H1 (cell line): ENCODE results near the gene SNAP47. TPM values are rescaled to one million over a fixed set of nuclear protein-coding genes. Genes with fewer than 3 reads are reported as not detected.

Experiments
- BRCA1 ChIP-seq: IDR thresholded peaks from 2 replicates; pipeline ENCODE4 v1.6.1; 2012; ENCODE audit warnings: low read depth, low read length, improper control_type of control experiment
- CBX8 ChIP-seq: fragments of 300-800, 300-1000 bp; sonication (generic); IDR thresholded peaks from 2 replicates; pipeline ENCODE4 v1.7.1; 2016; ENCODE audit warnings: low read depth, low read length, borderline replicate concordance
- CHD7 ChIP-seq: fragments of 300-600 bp; sonication (generic); IDR thresholded peaks from 2 replicates; pipeline ENCODE4 v1.7.1; 2012; ENCODE audit warnings: low read length, moderate library complexity, mild to moderate bottlenecking, inconsistent platforms; ENCODE audit not compliant: insufficient replicate concordance
- EGR1 ChIP-seq: IDR thresholded peaks from 2 replicates; pipeline ENCODE4 v1.6.1; 2011; ENCODE audit warnings: low read depth, low read length, borderline replicate concordance
- KDM1A ChIP-seq: fragments of 200-600, 300-600 bp; sonication (generic); IDR thresholded peaks from 2 replicates; pipeline ENCODE4 v1.7.1; 2016; ENCODE audit warnings: mild to moderate bottlenecking, low read length, borderline replicate concordance
- KDM4A ChIP-seq: IDR thresholded peaks from one replicate; pipeline ENCODE4 v1.7.1; 2012; ENCODE audit warnings: low read depth, mild to moderate bottlenecking, moderate library complexity, low read length, inconsistent platforms; ENCODE audit not compliant: severe bottlenecking
- KDM5A ChIP-seq: fragments of 200-600 bp; IDR thresholded peaks from 2 replicates; pipeline ENCODE4 v1.7.1; 2012; ENCODE audit warnings: mild to moderate bottlenecking, low read length, inconsistent platforms, mixed read lengths
- NRF1 ChIP-seq: IDR thresholded peaks from 2 replicates; pipeline ENCODE4 v1.6.1; 2011; ENCODE audit warnings: mild to moderate bottlenecking, low read depth, low read length, improper control_type of control experiment
- POLR2A ChIP-seq, 2 experiments: IDR thresholded peaks; 1 replicate in 1 of 2; 2 replicates in 1 of 2; pipeline ENCODE4 v1.6.1; 2011; ENCODE audit warnings: low read depth in 2 of 2, low read length in 2 of 2, mild to moderate bottlenecking in 2 of 2; ENCODE audit errors: control extremely low read depth in 1 of 2
- RNF2 ChIP-seq: fragments of 200-900, 300-1000 bp; sonication (generic); IDR thresholded peaks from 2 replicates; pipeline ENCODE4 v1.7.1; 2016; ENCODE audit warnings: borderline replicate concordance, low read depth, mild to moderate bottlenecking, antibody characterized with exemption, low read length; ENCODE audit not compliant: poor library complexity, severe bottlenecking; ENCODE audit errors: missing control alignments
- SAP30 ChIP-seq: fragments of 300-600 bp; sonication (generic); IDR thresholded peaks from 2 replicates; pipeline ENCODE4 v1.7.1; 2012; ENCODE audit warnings: low read length, moderate library complexity, mild to moderate bottlenecking, inconsistent platforms; ENCODE audit not compliant: insufficient read depth, insufficient replicate concordance
- TBP ChIP-seq: IDR thresholded peaks from 2 replicates; pipeline ENCODE4 v1.6.1; 2011; ENCODE audit warnings: low read depth, low read length, improper control_type of control experiment
- polyA plus RNA-seq, 7 experiments: library from polyadenylated mRNA; depleted of rRNA in 3 of 7; stranded (reverse) in 5 of 7; unstranded in 2 of 7; fragments of >200 nt in 5 of 7; fragments of 200-250 nt in 2 of 7; gene quantifications; 1 replicate in 5 of 7; 2 replicates in 1 of 7; 4 replicates in 1 of 7; pipeline versions ENCODE4 v1.2.1 to v1.2.3, GENCODE V29; 2011 to 2013; ENCODE audit warnings: missing spikeins in 2 of 7, mixed read lengths in 2 of 7
- total RNA-seq: library from RNA; stranded (reverse); fragmentation: NEBNext Ultra II Directional; extraction: Animal tissue kit (Norgen Biotek cat#: 25700); gene quantifications from 2 replicates; pipeline ENCODE4 v1.2.1, GENCODE V29; 2021

Gene SNAP47
- total and polyA plus RNA-seq, 2 of the 8 experiments (the other 6 are each of a cell fraction or from before 2014, with no cell fraction given), result 37.6 to 42.2 TPM

- TF ChIP-seq CHD7, result no peak
- no peak for TF ChIP-seq SAP30
- TF ChIP-seq CBX8, result no peak
- no peak for TF ChIP-seq KDM5A
- TF ChIP-seq RNF2, result no peak
- no peak for TF ChIP-seq KDM1A
- TF ChIP-seq TBP, result no peak
- TF ChIP-seq POLR2A (IDR thresholded peaks at IDR 0.05; ENCODE audit: control extremely low read depth in 1 of 2, low read depth in 2 of 2, low read length in 2 of 2), result no peak
- TF ChIP-seq KDM4A, result no peak
- no peak for TF ChIP-seq NRF1
- no peak for TF ChIP-seq BRCA1
- no peak for TF ChIP-seq EGR1
Measured at GRCh38 chr1:227709451-227709850, 25.8 kb upstream of the SNAP47 start (continued).
